ENCODE data around the gene DCST2.
A peak's percentile ranks its signal among the peaks of the same experiment; 100 is the strongest.

Gene DCST2

DNA sequence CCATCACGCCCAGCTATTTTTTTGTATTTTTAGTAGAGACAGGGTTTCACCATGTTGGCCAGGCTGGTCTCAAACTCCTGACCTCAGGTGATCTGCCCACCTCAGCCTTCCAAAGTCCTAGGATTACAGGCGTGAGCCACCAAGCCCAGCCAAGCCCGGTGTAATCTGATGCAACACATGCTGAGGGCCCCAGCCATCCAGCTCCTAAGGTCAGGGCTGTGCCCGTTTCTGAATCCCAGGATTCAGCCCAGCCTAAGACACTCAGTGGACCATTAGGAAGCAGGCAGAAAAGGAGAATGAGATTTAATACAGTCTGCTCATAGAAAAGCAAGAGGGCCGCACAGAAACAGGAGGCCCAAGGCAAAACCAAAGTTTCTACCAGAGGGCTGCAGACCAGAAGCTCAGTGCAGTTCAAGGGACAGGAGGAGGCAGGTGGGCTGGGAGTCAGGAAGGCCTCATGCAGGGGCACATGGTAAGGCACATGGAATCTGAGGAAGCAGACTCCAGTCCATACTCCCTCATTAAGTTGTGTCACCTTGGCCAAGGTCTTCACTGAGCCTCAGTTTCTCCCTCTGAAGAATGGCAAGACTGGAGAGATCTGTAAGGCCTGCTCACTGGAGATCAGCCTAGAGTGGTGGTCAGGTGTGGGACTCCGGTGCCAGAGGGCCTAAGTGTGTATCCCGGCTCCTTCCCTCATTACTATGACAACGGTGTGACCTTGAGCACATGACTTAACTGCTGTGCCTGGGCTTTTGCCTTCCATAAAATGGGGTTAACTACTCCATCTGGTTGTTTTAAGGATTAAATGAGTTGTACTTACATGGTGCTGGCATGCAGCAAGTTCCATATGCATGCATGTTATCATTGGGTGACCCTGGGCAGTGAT, 15.1 kb upstream of the DCST2 start:
- no peak for DNase-seq

DNA sequence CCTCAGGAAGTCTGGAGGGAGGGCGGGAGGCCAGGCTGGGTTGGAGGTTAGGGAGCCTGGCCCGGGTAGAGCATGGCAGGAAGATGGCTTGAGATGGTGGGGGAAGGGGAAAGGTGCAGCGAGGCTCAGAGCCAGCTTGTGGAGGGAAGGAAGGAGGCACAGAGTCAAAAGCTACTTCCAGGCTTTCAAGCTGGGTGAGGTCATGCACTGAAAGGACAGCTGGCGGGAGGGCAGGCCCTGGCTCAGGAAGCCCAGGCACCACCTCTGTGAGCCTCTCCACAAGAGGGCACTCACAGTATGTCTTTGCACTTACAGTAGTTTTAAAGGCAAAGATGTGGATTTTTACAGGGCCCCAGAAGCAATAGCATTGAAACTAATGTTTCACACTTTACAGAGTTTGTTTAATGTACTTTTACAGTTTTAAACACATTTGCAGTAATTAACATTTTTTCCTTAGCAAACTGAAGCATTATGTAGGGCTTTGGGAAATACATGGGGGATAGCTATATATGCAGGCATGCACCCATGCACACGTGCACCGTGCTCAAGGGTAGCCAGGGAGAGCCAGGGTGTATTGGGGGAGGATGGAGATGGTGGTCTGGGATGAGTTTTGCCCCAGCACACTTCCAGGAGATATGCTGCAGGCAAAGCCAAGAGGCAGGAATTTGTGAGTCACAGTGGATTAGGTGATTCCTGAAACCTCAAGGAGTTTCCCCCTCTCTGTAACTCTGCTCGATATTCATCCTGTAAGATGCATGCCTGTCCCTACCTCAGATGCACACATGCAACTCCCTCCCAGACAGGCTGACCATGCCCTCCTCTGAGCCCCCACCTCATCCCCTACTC, 11.5 kb upstream of the DCST2 start:
- peak; percentile 77 for DNase-seq

DNA sequence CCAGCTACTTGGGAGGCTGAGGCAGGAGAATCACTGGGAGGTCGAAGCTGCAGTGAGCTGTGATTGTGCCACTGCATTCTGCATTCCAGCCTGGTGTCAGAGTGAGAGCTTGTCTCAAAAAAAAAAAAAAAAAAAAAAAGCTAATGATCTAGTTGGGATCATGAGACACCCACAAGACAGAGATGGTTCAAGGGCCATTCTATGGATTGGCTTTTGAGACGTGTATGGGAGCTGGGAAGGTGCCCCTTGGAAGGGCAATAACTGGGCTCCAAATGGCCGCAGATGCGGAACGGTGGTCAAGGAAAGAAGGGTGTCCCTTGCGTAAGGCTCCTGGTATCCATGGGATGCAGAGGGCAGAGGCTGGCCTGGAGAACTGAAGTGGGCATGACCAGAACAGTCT, 10.8 kb upstream of the DCST2 start:
- DNase-seq: no peak

DNA sequence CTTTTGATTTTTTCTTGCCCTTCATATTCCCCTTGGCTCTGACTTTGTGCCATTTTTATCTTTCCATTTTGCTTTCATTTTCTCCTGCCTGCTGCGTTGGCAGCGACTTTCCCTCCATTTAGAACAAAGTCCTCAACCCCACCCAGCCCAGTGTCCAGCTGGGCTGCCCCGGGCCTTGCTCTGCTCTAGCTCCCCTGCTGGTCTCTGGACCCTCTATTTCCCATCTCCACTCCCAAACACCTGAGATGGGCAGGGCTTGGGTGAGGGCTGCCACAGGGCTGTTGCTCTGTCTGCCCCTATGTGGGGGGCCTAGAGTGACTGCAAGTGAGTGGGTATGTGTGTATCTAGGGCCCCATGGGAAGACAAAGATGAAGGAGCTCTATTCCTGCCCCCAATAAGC, 10.2 kb upstream of the DCST2 start:
- DNase-seq: no peak

DNA sequence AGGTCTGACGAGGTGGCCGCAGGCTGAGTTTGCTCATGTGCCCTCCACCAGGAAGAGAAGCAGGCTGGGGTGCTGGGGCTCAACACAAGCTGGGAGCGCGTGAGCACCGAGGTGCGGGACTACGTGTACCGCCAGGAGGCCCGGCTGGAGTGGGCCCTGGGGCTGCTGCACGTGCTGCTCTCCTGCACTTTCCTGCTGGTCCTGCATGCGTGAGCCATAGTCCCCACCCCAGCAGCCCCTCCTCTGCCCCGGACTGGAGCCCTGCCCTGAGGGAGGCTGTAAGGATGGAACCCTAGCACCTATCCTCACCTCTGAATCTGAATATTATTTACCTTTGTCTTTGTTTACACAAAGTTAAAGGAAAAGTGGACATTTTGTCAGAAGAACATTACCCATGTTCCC, 9.7 kb upstream of the DCST2 start:
- no peak for DNase-seq

GRCh38 chr1:155042789-155043188, 9.2 kb upstream of the DCST2 start:
- DNase-seq: no peak

DNA sequence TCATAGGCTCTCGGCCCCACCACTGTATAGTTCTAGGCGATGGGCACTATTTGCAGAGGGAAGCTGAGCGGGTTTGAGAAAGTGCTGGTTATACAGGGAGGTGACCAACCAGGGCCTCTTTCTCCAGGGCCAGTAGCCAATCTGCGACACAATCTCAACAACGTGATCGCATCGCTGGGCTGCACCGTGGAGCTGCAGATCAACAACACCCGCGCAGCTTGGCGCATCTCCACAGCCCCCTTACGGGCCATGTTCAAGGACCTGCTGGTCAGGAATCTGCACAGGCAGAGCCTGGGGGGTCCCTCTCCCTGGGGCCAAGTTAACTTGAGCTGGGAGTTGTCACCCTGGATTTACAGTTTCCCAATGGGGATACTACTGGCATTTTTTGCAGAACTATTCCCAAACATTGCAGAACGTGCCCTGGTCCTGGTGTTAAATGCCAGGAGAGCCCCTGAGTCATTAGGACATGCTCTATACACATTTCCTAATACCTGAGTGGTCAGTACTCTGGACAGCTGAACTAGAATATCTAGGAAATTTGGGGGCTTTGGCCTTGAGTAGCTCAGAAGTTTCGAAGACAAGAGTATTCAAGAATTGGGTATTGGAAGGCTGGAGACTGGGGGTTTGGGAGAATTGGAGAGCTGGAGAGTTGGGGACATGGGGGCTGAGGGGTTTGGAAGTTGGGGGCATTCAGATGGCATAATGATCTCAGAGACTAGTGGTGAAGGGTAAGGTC, 6.9 kb upstream of the DCST2 start:
- DNase-seq: no peak

DNA sequence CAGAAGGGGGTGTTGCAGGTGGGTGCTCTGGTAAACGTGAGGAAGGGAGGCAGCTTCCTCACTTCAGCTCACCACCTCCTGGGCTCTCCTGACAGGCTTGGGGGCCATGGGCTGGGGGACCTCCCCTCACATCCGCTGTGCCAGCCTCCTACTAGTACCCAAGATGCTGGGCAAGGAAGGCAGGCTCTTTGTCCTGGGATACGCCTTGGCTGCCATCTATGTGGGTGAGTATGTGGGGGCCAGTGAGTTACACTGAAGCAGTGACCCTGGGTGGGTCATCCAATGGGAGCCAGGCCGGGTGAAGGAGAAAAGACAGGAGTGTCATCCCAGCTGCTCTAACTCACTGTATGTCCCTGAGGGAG, 5.7 kb upstream of the DCST2 start:
- no peak for DNase-seq

DNA sequence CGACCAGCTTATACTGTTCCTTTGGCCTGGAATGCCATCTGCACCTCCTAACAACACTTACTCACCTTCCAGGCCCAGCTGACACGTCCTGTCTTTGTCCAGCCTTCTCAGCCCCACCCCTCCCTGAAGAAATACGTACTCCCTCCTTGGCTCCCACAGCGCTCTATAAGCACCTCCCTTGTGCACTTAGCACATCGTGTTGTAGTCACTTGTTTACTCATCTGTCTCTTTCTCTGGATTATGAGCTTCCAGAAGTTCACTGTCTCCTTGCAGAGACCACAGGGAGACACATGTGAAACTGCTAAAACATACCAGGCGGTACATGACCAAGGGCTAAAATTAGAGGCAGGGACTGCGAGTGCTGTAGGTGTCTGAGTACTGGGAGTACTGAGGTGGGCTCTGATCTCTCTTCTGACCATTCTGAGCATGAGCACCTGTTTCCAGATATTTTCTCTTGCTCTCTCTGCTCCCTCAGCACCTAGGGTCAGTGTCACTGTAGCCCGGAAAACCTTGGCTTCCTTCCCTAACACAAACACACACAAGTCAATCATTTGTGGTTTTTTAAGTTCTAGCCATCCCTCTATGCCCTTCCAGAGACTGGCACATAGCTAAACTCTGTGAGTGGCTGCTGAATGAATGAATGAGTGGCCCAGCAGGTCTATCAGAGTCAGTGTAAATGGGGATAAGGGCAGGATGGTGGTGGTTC, 5.2 kb upstream of the DCST2 start:
- no peak for DNase-seq

GRCh38 chr1:155037851-155038441, 4.4 kb upstream of the DCST2 start:
- DNase-seq: no peak

DNA sequence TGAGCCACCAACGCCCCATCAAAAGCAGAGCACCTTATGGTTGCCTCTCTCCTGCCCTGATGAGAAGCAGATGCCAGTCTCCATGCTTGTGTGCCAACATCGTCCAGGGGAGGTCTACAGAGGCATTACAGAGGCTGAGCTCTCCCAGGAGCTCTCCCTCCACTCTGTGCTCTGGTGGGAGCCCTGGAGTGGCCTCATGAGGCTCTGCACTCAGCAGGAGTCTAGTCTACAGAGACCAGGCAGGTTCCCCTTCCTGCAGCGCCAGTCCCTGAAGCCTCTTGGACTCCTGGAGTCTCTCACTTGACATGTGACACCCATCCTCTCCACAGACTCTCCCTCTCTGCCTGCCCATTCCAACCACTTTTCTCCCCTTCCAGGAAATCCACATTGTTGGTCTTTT, 3.5 kb upstream of the DCST2 start:
- no peak for DNase-seq

- DNase-seq: no peak
Measured at GRCh38 chr1:155035936-155036335, 2.4 kb upstream of the DCST2 start.

DNA sequence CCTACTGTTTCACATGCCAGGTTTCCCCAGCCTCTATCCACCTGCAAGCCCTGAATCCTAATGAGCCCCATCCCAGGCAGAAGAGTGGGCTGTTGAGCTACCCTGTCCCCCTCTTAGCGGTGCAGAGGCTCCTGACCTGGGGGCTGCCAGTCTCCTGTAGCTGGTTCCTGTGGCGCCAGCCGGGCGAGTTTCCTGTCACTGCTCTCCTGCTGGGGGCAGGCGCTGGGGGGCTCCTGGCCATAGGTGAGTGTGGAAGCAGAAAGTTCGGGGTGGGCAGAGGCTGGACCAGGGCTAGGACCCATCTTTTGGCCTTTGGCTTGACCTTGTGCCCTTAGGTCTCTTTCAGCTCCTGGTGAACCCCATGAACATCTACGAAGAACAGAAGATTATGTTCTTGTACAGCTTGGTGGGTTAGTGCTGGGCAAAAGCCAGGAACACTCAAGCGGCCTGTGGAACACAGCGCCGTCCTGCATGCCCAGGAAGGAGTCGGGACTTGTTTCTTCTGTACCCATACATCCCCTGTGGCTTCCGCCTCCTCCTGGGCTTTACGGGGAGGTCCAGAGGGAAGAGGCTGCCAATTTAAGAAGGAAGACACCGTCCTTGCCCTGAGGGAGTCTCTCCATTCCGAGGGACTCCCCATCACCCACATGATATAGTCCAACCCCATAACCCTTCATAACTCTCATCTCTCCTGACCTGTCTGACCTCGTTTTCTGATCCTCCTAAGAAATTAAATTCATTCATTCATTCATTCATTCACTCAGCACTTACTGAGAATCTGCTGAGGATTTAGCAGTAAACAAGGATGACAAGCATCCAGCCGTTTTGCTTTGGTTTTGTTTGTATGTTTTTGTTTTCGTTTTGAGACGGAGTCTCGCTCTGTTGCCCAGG, 982 bp upstream of the DCST2 start:
- no peak for DNase-seq

GRCh38 chr1:155032886-155033285, 695 bp downstream of the DCST2 start:
- no peak for DNase-seq

GRCh38 chr1:155030899-155031298, 2.7 kb downstream of the DCST2 start:
- no peak for DNase-seq

DNA sequence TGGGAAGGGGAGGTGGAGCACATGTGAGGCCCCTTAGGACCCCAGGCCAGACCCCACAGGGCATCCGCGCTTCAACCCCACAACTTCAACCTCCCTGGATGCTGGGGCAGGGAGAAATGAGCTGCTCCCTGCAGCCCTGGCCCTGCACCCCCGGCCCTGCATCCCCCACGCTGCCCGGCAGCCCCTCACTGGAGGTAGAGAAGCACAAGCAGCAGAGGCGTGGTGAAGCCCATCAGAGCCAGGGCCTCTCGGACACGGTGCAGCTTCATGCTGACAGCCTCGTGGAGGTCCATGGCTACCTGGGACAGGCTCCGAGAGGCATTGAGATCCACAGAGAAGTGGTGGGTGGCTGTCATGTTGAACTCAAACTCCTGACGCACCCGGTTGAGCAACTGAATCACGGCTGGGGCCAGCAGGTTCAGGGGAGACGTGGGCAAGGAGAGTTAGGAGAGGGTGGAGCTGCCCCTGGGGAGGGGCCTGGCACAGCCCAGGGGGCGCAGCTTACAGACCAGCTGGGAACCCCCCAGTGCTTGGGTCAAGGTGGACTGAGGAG, 3.3 kb downstream of the DCST2 start:
- no peak for DNase-seq

DNA sequence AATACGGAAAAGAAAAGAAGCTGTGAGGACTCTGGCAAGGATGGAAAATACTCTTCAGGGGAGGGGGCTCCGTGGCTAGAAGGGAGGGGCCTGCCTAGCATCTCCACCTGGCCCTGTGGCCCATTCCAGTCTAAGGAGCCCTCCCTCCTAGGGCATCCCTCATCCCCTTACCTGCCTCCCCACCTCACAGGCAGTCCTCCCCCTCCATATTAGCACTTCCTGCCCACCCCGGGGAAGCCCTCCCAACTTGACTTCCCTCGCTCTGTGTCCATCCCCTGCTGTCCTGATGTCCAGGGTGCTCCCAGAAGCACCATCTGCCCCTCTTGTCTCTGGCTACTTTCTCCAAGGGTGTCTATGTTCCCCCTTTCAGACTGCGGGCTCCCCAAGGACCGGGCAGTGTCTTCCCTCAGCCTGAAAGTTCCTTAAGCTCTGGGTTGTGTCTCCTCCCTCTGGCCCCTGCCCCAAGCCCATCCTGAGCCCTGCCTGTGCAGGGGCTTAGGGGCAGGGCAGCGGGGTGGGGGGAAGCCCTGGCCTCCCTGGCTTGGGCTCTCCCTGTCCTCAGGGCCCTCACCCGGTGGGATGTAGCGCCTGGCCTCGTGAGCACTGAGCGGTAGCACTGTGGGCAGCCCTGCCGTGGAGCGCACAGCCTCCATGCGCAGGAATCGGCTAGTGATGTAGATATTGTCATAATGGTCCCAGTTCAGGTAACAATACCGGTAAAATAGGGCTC, 3.9 kb downstream of the DCST2 start:
- DNase-seq: no peak

- no peak for DNase-seq
Measured at GRCh38 chr1:155026588-155026987, 7.0 kb downstream of the DCST2 start.

- DNase-seq: no peak
Measured at GRCh38 chr1:155026154-155026553, 7.4 kb downstream of the DCST2 start.

GRCh38 chr1:155024315-155024714, 9.3 kb downstream of the DCST2 start:
- no peak for DNase-seq
